Left lung (tissue), 10 donors: ENCODE results near the gene GTF2IRD1. TPM values are rescaled to one million over a fixed set of nuclear protein-coding genes. Genes with fewer than 3 reads are reported as not detected.

Experiments used
- ATAC-seq: fragments of 200-7000 bp; cut with Tn5 transposase; one replicate; pipeline ENCODE4 v1.9.1; 2020; ENCODE audit warnings: moderate library complexity
- DNase-seq, 4 donors: peaks; one replicate each; pipeline ENCODE4 v3.0.0-alpha.2; 2013 to 2020
- H3K27ac ChIP-seq, 2 donors: fragments of 200-600 bp; sonication (generic) in 1 of 2; one replicate each; pipeline versions ENCODE4 v1.5.0 to v1.8.0; 2020 to 2021
- H3K27me3 ChIP-seq, 2 donors: fragments of 200-600 bp; sonication (generic) in 1 of 2; one replicate each; pipeline versions ENCODE4 v1.5.0 to v1.8.0; 2020 to 2021
- H3K36me3 ChIP-seq, 2 donors: fragments of 200-600 bp; sonication (generic) in 1 of 2; one replicate each; pipeline versions ENCODE4 v1.5.0 to v1.8.0; 2020 to 2021
- H3K4me1 ChIP-seq, 2 donors: fragments of 200-600 bp; one replicate each; pipeline ENCODE4 v1.8.0; 2021
- H3K4me3 ChIP-seq, 2 donors: fragments of 200-600 bp; sonication (generic) in 1 of 2; one replicate each; pipeline versions ENCODE4 v1.5.0 to v1.8.0; 2020 to 2021; ENCODE audit warnings: mild to moderate bottlenecking in 1 of 2
- H3K9me3 ChIP-seq, 2 donors: fragments of 200-600 bp; sonication (generic) in 1 of 2; one replicate each; pipeline versions ENCODE4 v1.5.0 to v1.8.0; 2020 to 2021
- intact Hi-C, 2 donors: fragments of 100-400 bp; cut with DNase I; formaldehyde crosslinking; loops; one replicate each; pipeline versions ENCODE4 v1.11.2 to v1.14.2; 2022
- polyA plus RNA-seq, 6 donors: library from polyadenylated mRNA; unstranded; fragments of 120-200 nt; gene quantifications; one replicate each; pipeline ENCODE4 v1.2.1, GENCODE V29; 2013; ENCODE audit not compliant: insufficient read length in 6 of 6
- total RNA-seq, 2 donors: library from RNA; stranded (reverse); fragmentation: NEBNext Ultra II Directional; extraction: Animal tissue kit (Norgen Biotek cat#: 25700); gene quantifications; one replicate each; pipeline ENCODE4 v1.2.1, GENCODE V29; 2021
- TF ChIP-seq, protein P1 (sequence below), 2 donors: fragments of 200-600 bp; sonication (generic) in 1 of 2; IDR thresholded peaks; one replicate each; pipeline versions ENCODE4 v1.5.0 to v1.8.0; 2021; ENCODE audit warnings: antibody characterized with exemption in 2 of 2
- donor health status: DM: no; HTN: yes; CAD: no.
- donor health status: DM: no; HTN: no; CAD: no.

Gene GTF2IRD1
- total and polyA plus RNA-seq, 8 donors: 20.8 to 40.2 (median 33.9) TPM

DNA sequence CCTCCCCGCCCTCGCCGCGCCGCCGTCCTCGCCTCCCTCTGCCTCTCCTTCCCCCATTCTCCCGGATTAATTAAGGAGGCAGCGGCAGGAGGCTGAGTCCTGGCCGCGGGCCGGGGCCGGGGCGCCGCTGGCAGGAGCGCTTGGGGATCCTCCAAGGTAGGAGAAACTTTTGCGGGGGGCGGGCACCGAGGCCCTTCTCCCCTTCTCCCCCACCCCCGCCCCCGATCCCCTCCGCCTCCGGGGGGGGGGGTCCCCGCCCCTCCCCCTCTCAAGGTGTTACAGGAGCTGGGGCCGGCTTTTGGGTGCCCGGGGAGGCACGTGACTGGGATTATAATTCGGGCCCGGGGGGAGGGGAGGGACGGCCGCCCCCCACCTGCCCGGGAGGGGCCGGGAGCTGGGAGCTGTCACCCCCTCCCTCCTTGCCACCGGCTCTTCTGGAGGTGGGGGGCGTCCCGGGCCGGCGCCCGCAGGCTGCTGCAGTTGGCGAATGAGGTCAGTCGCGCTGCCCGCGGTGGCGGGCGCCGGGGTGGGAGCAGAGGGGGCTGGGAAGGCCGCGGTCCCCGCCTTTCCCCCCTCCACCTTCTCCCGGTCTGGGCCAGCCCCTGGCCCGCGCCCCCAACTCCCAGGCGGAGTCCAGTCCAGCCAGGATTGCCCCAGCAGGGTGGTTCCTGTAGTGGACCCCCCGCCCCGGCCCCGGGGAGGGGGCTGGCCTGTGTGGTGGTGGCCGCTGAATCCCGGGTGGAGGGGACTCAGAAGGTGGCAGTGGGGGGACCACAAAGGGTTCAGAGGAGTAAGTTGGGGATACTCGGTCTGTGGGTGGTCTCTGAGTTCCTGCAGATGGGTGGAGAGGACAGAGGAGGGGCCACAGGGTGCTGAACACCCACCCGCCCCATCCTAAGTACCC is 567 bp downstream of the GTF2IRD1 start:
- intact Hi-C loops: no loop called here
- Histone ChIP-seq H3K4me3 (peak overlapping the region; percentile 55), H3K36me3 (no peaks in the 10 kb centered on the region), H3K27ac (peak overlapping the region; percentile 63 to 77), H3K9me3 (no peaks in the 10 kb centered on the region), H3K4me1 (peaks cover 0 to 35% of the 10 kb centered on the region in 2 donors), H3K27me3 (peaks cover 0 to 37% of the 10 kb centered on the region in 2 donors)
- TF ChIP-seq, protein P1, sequence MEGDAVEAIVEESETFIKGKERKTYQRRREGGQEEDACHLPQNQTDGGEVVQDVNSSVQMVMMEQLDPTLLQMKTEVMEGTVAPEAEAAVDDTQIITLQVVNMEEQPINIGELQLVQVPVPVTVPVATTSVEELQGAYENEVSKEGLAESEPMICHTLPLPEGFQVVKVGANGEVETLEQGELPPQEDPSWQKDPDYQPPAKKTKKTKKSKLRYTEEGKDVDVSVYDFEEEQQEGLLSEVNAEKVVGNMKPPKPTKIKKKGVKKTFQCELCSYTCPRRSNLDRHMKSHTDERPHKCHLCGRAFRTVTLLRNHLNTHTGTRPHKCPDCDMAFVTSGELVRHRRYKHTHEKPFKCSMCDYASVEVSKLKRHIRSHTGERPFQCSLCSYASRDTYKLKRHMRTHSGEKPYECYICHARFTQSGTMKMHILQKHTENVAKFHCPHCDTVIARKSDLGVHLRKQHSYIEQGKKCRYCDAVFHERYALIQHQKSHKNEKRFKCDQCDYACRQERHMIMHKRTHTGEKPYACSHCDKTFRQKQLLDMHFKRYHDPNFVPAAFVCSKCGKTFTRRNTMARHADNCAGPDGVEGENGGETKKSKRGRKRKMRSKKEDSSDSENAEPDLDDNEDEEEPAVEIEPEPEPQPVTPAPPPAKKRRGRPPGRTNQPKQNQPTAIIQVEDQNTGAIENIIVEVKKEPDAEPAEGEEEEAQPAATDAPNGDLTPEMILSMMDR (IDR thresholded peaks at IDR 0.05): no peak
- DNase-seq (peak in 2 of 4 donors; percentile 58 to 73), ATAC-seq (peak; percentile 6)

DNA sequence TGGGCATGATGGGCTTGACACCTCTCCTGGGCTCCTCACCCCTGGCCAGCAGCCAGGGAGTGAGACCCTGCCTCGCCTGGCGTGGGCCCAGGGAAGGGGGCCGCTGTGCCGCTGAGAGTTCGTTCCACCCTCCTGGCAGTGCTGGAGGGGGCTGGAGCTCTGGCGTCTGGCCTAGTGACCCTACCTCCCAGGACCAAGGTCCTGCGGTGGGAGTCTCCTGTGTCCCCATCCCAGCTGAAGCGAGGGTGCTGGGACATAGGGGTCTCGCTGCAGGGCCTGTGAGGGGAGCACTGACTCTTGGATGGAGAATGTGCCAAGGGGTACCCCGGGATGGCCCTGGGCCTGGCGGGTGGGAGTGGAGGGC is 1.2 kb downstream of the GTF2IRD1 start:
- intact Hi-C loops: no loop called here
- ATAC-seq (peak; percentile 2), DNase-seq (no peak)
- H3K27me3 ChIP-seq: peaks cover 0 to 37% of the 10 kb centered on the region in 2 donors
- H3K9me3 ChIP-seq: no peaks in the 10 kb centered on the region
- peak overlapping the region; percentile 55 for H3K4me3 ChIP-seq
- H3K4me1 ChIP-seq: peaks cover 0 to 32% of the 10 kb centered on the region in 2 donors
- peak overlapping the region; percentile 63 to 77 for H3K27ac ChIP-seq
- H3K36me3 ChIP-seq: no peaks in the 10 kb centered on the region
- TF ChIP-seq, protein P1 (IDR thresholded peaks at IDR 0.05): no peak

DNA sequence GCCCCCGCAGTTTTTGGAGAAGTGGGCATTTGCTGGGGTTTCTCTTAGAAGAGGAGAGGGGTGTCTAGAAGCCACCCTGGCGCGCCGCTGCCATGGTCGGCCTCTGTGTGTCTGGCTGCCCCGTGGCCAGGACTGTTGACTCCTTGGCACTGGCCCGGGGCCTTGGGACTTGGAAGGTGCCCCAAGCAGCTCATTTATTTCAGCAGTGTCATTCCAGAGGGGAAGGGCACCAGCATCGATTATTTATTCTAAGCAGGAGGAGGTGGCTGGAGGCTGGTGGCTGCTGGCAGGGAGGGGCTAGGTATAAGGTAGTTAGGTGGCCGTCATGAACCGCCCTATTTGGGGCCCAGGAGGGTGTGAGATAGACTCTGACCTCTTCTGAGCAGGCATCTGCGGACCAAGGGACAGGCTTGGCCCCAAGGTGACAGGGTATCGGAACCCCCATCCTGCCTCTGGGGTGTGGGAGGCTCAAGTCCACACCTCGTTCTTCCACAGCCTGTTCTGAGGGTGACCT is 1.6 kb downstream of the GTF2IRD1 start:
- Histone ChIP-seq H3K9me3 (no peaks in the 10 kb centered on the region), H3K4me3 (peak overlapping the region; percentile 55), H3K27ac (peak overlapping the region; percentile 63 to 77), H3K27me3 (peaks cover 0 to 37% of the 10 kb centered on the region in 2 donors), H3K4me1 (peaks cover 0 to 29% of the 10 kb centered on the region in 2 donors), H3K36me3 (no peaks in the 10 kb centered on the region)
- intact Hi-C loops: no loop called here
- TF ChIP-seq, protein P1 (IDR thresholded peaks at IDR 0.05): no peak
- ATAC-seq: peak; percentile 52
- DNase-seq: peak in 1 of 4 donors; percentile 79

DNA sequence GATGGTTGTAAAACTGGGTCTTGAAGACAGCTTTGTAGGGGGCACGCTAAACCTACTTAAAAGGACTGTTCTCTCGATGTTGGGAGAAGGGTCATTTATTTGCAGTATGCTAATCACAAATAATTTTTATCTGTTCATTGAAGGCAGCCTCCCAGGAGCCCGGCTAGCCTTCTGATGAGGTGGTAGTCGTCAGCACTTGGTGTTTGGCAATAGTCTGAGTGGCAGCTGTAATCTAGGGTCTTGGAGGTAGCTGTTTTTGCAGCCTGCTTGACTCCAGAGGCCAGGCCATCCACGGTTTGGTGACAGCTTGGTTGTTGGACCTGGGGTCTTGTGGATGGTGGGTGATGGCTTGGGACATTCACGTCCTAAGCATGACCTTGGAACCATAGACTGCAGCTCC is 2.2 kb downstream of the GTF2IRD1 start:
- Histone ChIP-seq H3K27me3 (peaks cover 0 to 37% of the 10 kb centered on the region in 2 donors), H3K27ac (peak overlapping the region in 1 of 2 donors; percentile 77), H3K36me3 (no peaks in the 10 kb centered on the region), H3K9me3 (no peaks in the 10 kb centered on the region), H3K4me3 (no peak overlapping the region), H3K4me1 (peaks cover 0 to 29% of the 10 kb centered on the region in 2 donors)
- ATAC-seq: no peak
- TF ChIP-seq, protein P1 (IDR thresholded peaks at IDR 0.05): no peak
- no peak for DNase-seq
- intact Hi-C loops: no loop called here

DNA sequence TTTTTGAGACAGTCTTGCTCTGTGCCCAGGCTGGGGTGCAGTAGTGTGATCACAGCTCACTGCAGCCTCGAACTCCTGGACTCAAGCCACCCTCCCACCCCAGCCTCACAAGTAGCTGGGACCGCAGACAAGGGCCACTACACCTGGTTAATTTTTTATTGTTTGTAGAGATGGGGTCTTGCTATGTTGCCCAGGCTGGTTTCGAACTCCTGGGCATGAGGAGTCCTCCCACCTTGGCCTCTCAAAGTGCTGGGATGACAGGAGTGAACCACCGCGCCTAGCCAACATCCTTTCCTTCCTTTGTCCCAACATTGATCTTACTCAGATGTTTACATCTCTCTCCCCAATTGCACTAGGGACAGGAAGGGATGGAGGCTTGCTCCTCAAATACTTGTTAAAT is 3.3 kb downstream of the GTF2IRD1 start:
- DNase-seq (no peak), ATAC-seq (no peak)
- Histone ChIP-seq H3K4me3 (no peak overlapping the region), H3K27me3 (peaks cover 0 to 32% of the 10 kb centered on the region in 2 donors), H3K27ac (no peak overlapping the region), H3K9me3 (no peaks in the 10 kb centered on the region), H3K36me3 (no peaks in the 10 kb centered on the region), H3K4me1 (peaks cover 0 to 29% of the 10 kb centered on the region in 2 donors)
- intact Hi-C loops: no loop called here
- TF ChIP-seq, protein P1 (IDR thresholded peaks at IDR 0.05): no peak
